Mesenchymal stem cell (in vitro differentiated cells and primary cell): Measurements from ENCODE around the gene APOA4.

Experiments used
- DNase-seq: peaks from one replicate; pipeline ENCODE4 v3.0.0-alpha.2; 2013
- H2AFZ ChIP-seq: one replicate; pipeline ENCODE4 v1.6.1; 2013; ENCODE audit warnings: low read depth, mild to moderate bottlenecking, control low read depth, inconsistent platforms, low read length, moderate library complexity
- H2AK5ac ChIP-seq: 2 replicates; pipeline ENCODE4 v1.6.1; 2013; ENCODE audit warnings: low read length, moderate library complexity, mild to moderate bottlenecking, inconsistent platforms; ENCODE audit not compliant: severe bottlenecking
- H2BK120ac ChIP-seq: one replicate; pipeline ENCODE4 v1.6.1; 2013; ENCODE audit warnings: low read depth, mild to moderate bottlenecking, inconsistent platforms, low read length, moderate library complexity
- H2BK12ac ChIP-seq, 2 experiments: one replicate each; pipeline ENCODE4 v1.6.1; 2013; ENCODE audit warnings: inconsistent platforms in 2 of 2, low read length in 2 of 2, mild to moderate bottlenecking in 2 of 2, moderate library complexity in 2 of 2, control low read depth in 1 of 2
- H2BK15ac ChIP-seq: one replicate; pipeline ENCODE4 v1.6.1; 2013; ENCODE audit warnings: mild to moderate bottlenecking, low read depth, inconsistent platforms; ENCODE audit not compliant: poor library complexity, severe bottlenecking
- H2BK5ac ChIP-seq: 2 replicates; pipeline ENCODE4 v1.6.1; 2013; ENCODE audit warnings: low read depth, mild to moderate bottlenecking, low read length, control low read depth, inconsistent platforms; ENCODE audit not compliant: poor library complexity, severe bottlenecking
- H3K14ac ChIP-seq, 2 experiments: one replicate each; pipeline ENCODE4 v1.6.1; 2013; ENCODE audit warnings: inconsistent platforms in 2 of 2, low read length in 2 of 2, control low read depth in 1 of 2, mild to moderate bottlenecking in 1 of 2, moderate library complexity in 1 of 2
- H3K18ac ChIP-seq, 2 experiments: one replicate each; pipeline ENCODE4 v1.6.1; 2013; ENCODE audit warnings: inconsistent platforms in 2 of 2, low read length in 2 of 2, control low read depth in 1 of 2, low read depth in 1 of 2, mild to moderate bottlenecking in 1 of 2
- H3K23ac ChIP-seq, 2 experiments: one replicate each; pipeline ENCODE4 v1.6.1; 2013; ENCODE audit warnings: inconsistent platforms in 2 of 2, low read length in 2 of 2, mild to moderate bottlenecking in 2 of 2, moderate library complexity in 2 of 2, control low read depth in 1 of 2
- H3K27ac ChIP-seq: 2 replicates; pipeline ENCODE4 v1.5.1; 2013; ENCODE audit warnings: mild to moderate bottlenecking, moderate library complexity, low read length, control low read depth, inconsistent platforms; ENCODE audit not compliant: poor library complexity, severe bottlenecking
- H3K27me3 ChIP-seq, 2 experiments: 2 replicates each; pipeline versions ENCODE4 v1.6.1 to v1.7.0; 2013; ENCODE audit warnings: low read length in 2 of 2, mild to moderate bottlenecking in 2 of 2, moderate library complexity in 2 of 2, control low read depth in 1 of 2, inconsistent platforms in 1 of 2; ENCODE audit not compliant: control insufficient read depth in 1 of 2, insufficient read depth in 1 of 2
- H3K36me3 ChIP-seq, 2 experiments: 2 replicates each; pipeline versions ENCODE4 v1.6.1 to v1.7.0; 2013; ENCODE audit warnings: low read length in 2 of 2, control low read depth in 1 of 2, inconsistent platforms in 1 of 2, low read depth in 1 of 2, mild to moderate bottlenecking in 1 of 2; ENCODE audit not compliant: insufficient read depth in 2 of 2, control insufficient read depth in 1 of 2
- H3K4ac ChIP-seq, 2 experiments: one replicate each; pipeline ENCODE4 v1.6.1; 2013; ENCODE audit warnings: inconsistent platforms in 2 of 2, low read length in 2 of 2, mild to moderate bottlenecking in 2 of 2, moderate library complexity in 2 of 2, control low read depth in 1 of 2, low read depth in 1 of 2
- H3K4me1 ChIP-seq: 2 replicates; pipeline ENCODE4 v1.6.1; 2013; ENCODE audit warnings: low read depth, low read length, control low read depth; ENCODE audit not compliant: control insufficient read depth, insufficient read depth
- H3K4me2 ChIP-seq: 2 replicates; pipeline ENCODE4 v1.6.1; 2013; ENCODE audit warnings: low read length, mild to moderate bottlenecking, inconsistent platforms; ENCODE audit not compliant: poor library complexity, severe bottlenecking
- H3K4me3 ChIP-seq, 2 experiments: 2 replicates each; pipeline versions ENCODE4 v1.5.1 to v1.7.0; 2013; ENCODE audit warnings: low read length in 2 of 2, mild to moderate bottlenecking in 2 of 2, control low read depth in 1 of 2, low read depth in 1 of 2; ENCODE audit not compliant: insufficient read depth in 1 of 2
- H3K79me1 ChIP-seq: replicated peaks from 2 replicates; pipeline ENCODE4 v1.6.1; 2013; ENCODE audit warnings: mild to moderate bottlenecking, control low read depth, low read length, inconsistent platforms; ENCODE audit not compliant: poor library complexity, severe bottlenecking
- H3K9ac ChIP-seq: 2 replicates; pipeline ENCODE4 v1.7.0; 2013; ENCODE audit warnings: mild to moderate bottlenecking, low read length, moderate library complexity
- H3K9me3 ChIP-seq: 2 replicates; pipeline ENCODE4 v1.7.0; 2013; ENCODE audit warnings: mild to moderate bottlenecking, low read length; ENCODE audit not compliant: control insufficient read depth
- H4K8ac ChIP-seq: one replicate; pipeline ENCODE4 v1.6.1; 2013; ENCODE audit warnings: inconsistent platforms, mild to moderate bottlenecking, low read length, moderate library complexity
- H4K91ac ChIP-seq: one replicate; pipeline ENCODE4 v1.6.1; 2013; ENCODE audit warnings: mild to moderate bottlenecking, low read length, inconsistent platforms
- WGBS: methylation state at CpG from one replicate; pipeline ENCODE4 v1.1.7; 2013; ENCODE audit warnings: mixed read lengths; 5-methylcytosine and 5-hydroxymethylcytosine counted together

The APOA4 gene

GRCh38 chr11:116833816-116834534 lies 10.9 kb upstream of the APOA4 start:
- Histone ChIP-seq H2BK120ac (no peak overlapping the region), H2BK5ac (no peak overlapping the region), H3K79me1 (no peaks in the 10 kb centered on the region), H2AFZ (no peak overlapping the region), H2AK5ac (no peak overlapping the region), H3K18ac (no peak overlapping the region), H2BK15ac (no peak overlapping the region), H2BK12ac (peak overlapping the region in 1 of 2 experiments; percentile 81), H4K8ac (no peak overlapping the region), H3K4me2 (no peak overlapping the region), H3K14ac (no peak overlapping the region), H3K27me3 (peaks cover 0 to 9% of the 10 kb centered on the region in 2 experiments), H3K9me3 (no peaks in the 10 kb centered on the region), H4K91ac (no peak overlapping the region), H3K36me3 (no peaks in the 10 kb centered on the region), H3K4me3 (no peak overlapping the region), H3K9ac (no peak overlapping the region), H3K23ac (no peak overlapping the region), H3K27ac (no peak overlapping the region), H3K4ac (no peak overlapping the region), H3K4me1 (peaks cover 14% of the 10 kb centered on the region)
- no peak for DNase-seq
- WGBS, result 91% methylated on average over 13 of the region's 14 CpGs

GRCh38 chr11:116833491-116833815 lies 10.3 kb upstream of the APOA4 start:
- H2AK5ac ChIP-seq, result no peak overlapping the region
- 97% methylated on average over 10 of the region's 10 CpGs for WGBS

GRCh38 chr11:116832350-116833290 lies 9.5 kb upstream of the APOA4 start:
- no peaks in the 10 kb centered on the region for H3K79me1 ChIP-seq
- no peak overlapping the region for H3K4ac ChIP-seq
- H3K4me3 ChIP-seq, result peak overlapping the region in 1 of 2 experiments; percentile 20
- H2BK5ac ChIP-seq, result no peak overlapping the region
- H3K4me2 ChIP-seq, result no peak overlapping the region
- H3K23ac ChIP-seq, result no peak overlapping the region
- 87% methylated on average over 12 of the region's 13 CpGs for WGBS
- H3K9ac ChIP-seq, result no peak overlapping the region
- H3K9me3 ChIP-seq, result no peaks in the 10 kb centered on the region
- no peak overlapping the region for H2AK5ac ChIP-seq
- H3K18ac ChIP-seq, result no peak overlapping the region
- no peak overlapping the region for H2BK12ac ChIP-seq
- no peak overlapping the region for H2BK15ac ChIP-seq
- no peaks in the 10 kb centered on the region for H3K36me3 ChIP-seq
- no peak overlapping the region for H3K14ac ChIP-seq
- no peak for DNase-seq
- H3K27me3 ChIP-seq, result peaks cover 0 to 9% of the 10 kb centered on the region in 2 experiments
- no peak overlapping the region for H2AFZ ChIP-seq
- no peak overlapping the region for H2BK120ac ChIP-seq
- no peak overlapping the region for H3K27ac ChIP-seq
- H4K8ac ChIP-seq, result no peak overlapping the region
- H3K4me1 ChIP-seq, result peaks cover 12% of the 10 kb centered on the region
- peak overlapping the region; percentile 47 for H4K91ac ChIP-seq

More at GRCh38 chr11:116833491-116833815, 10.3 kb upstream of the APOA4 start:
- H2BK5ac ChIP-seq, result no peak overlapping the region
- peaks cover 0 to 9% of the 10 kb centered on the region in 2 experiments for H3K27me3 ChIP-seq
- no peak overlapping the region for H3K23ac ChIP-seq
- H3K4me2 ChIP-seq, result no peak overlapping the region
- no peak overlapping the region for H3K4me3 ChIP-seq
- H2BK15ac ChIP-seq, result no peak overlapping the region
- no peak overlapping the region for H4K8ac ChIP-seq
- no peak overlapping the region for H3K4ac ChIP-seq
- H3K36me3 ChIP-seq, result no peaks in the 10 kb centered on the region
- no peak overlapping the region for H2BK120ac ChIP-seq
- no peak overlapping the region for H3K9ac ChIP-seq
- no peak overlapping the region for H2AFZ ChIP-seq
- no peak overlapping the region for H3K18ac ChIP-seq
- no peaks in the 10 kb centered on the region for H3K79me1 ChIP-seq
- peaks cover 14% of the 10 kb centered on the region for H3K4me1 ChIP-seq
- no peak for DNase-seq
- H2BK12ac ChIP-seq, result no peak overlapping the region
- H3K14ac ChIP-seq, result no peak overlapping the region
- H4K91ac ChIP-seq, result no peak overlapping the region
- H3K27ac ChIP-seq, result no peak overlapping the region
- no peaks in the 10 kb centered on the region for H3K9me3 ChIP-seq

GRCh38 chr11:116831790-116832349 lies 8.8 kb upstream of the APOA4 start:
- H4K8ac ChIP-seq, result no peak overlapping the region
- no peaks in the 10 kb centered on the region for H3K79me1 ChIP-seq
- H3K4ac ChIP-seq, result no peak overlapping the region
- H2BK5ac ChIP-seq, result no peak overlapping the region
- H3K9ac ChIP-seq, result no peak overlapping the region
- no peak overlapping the region for H2AFZ ChIP-seq
- no peak overlapping the region for H2BK15ac ChIP-seq
- H2BK120ac ChIP-seq, result no peak overlapping the region
- no peak overlapping the region for H2BK12ac ChIP-seq
- H4K91ac ChIP-seq, result no peak overlapping the region
- no peak overlapping the region for H3K23ac ChIP-seq
- H3K27ac ChIP-seq, result no peak overlapping the region
- H3K36me3 ChIP-seq, result no peaks in the 10 kb centered on the region
- 92% methylated on average over 7 of the region's 7 CpGs for WGBS
- no peak overlapping the region for H3K4me2 ChIP-seq
- no peak overlapping the region for H3K4me3 ChIP-seq
- H2AK5ac ChIP-seq, result no peak overlapping the region
- DNase-seq, result no peak
- peaks cover 0 to 16% of the 10 kb centered on the region in 2 experiments for H3K27me3 ChIP-seq
- H3K14ac ChIP-seq, result no peak overlapping the region
- H3K4me1 ChIP-seq, result peaks cover 12% of the 10 kb centered on the region
- no peaks in the 10 kb centered on the region for H3K9me3 ChIP-seq
- no peak overlapping the region for H3K18ac ChIP-seq
